Lung (tissue), 12 donors: ENCODE measurements around the gene HYCC2. TPM values are rescaled to one million over a fixed set of nuclear protein-coding genes. Genes with fewer than 3 reads are reported as not detected.
"Not testable (repeated sequence)": the region's sequence is repeated elsewhere in the genome, so short reads cannot be mapped to it uniquely, and the experiment has no call there.

Experiments used
- ATAC-seq: fragments of 200-7000 bp; cut with Tn5 transposase; one replicate; pipeline ENCODE4 v1.9.1; 2020; ENCODE audit warnings: moderate number of reproducible peaks; ENCODE audit not compliant: insufficient read depth, low FRiP score
- DNase-seq, 3 donors: peaks; one replicate each; pipeline ENCODE4 v3.0.0-alpha.2; 2013 to 2017
- H3K27ac ChIP-seq, 2 donors: one replicate each; pipeline ENCODE4 v1.5.1; 2013; ENCODE audit warnings: mild to moderate bottlenecking in 2 of 2, moderate library complexity in 2 of 2, control low read depth in 1 of 2, inconsistent platforms in 1 of 2, low read depth in 1 of 2, low read length in 1 of 2
- H3K27me3 ChIP-seq, 3 donors: one replicate each; pipeline ENCODE4 v1.5.1; 2013; ENCODE audit warnings: low read length in 2 of 3; ENCODE audit not compliant: control insufficient read depth in 3 of 3, insufficient read depth in 3 of 3
- H3K36me3 ChIP-seq, 4 donors: one replicate each; pipeline ENCODE4 v1.5.1; 2013; ENCODE audit warnings: low read length in 4 of 4, mild to moderate bottlenecking in 1 of 4, moderate library complexity in 1 of 4; ENCODE audit not compliant: control insufficient read depth in 4 of 4, insufficient read depth in 4 of 4
- H3K4me1 ChIP-seq, 5 donors: one replicate each; pipeline ENCODE4 v1.5.1; 2013; ENCODE audit warnings: low read length in 5 of 5, mild to moderate bottlenecking in 2 of 5, moderate library complexity in 1 of 5; ENCODE audit not compliant: control insufficient read depth in 5 of 5, insufficient read depth in 5 of 5
- H3K4me3 ChIP-seq: one replicate; pipeline ENCODE4 v1.5.1; 2013; ENCODE audit warnings: mild to moderate bottlenecking, control low read depth, moderate library complexity
- H3K9ac ChIP-seq, 2 donors: one replicate each; pipeline ENCODE4 v1.5.1; 2013; ENCODE audit warnings: low read length in 2 of 2, control low read depth in 1 of 2; ENCODE audit not compliant: insufficient read depth in 1 of 2
- H3K9me3 ChIP-seq, 4 donors: one replicate each; pipeline ENCODE4 v1.5.1; 2013; ENCODE audit warnings: low read length in 3 of 4, mild to moderate bottlenecking in 1 of 4, moderate library complexity in 1 of 4; ENCODE audit not compliant: control insufficient read depth in 4 of 4, insufficient read depth in 3 of 4
- CTCF ChIP-seq: IDR thresholded peaks from 2 replicates; pipeline ENCODE4 v1.5.1; 2012; ENCODE audit warnings: mild to moderate bottlenecking; ENCODE audit errors: control extremely low read depth, extremely low read depth
- WGBS, 2 donors: extraction: QIAGEN DNeasy Blood & Tissue Kit; methylation state at CpG; one replicate each; pipeline ENCODE4 v1.1.7; 2013; 5-methylcytosine and 5-hydroxymethylcytosine counted together
- polyA plus RNA-seq, 2 donors: library from polyadenylated mRNA; stranded (reverse); fragments of 200-250 nt; gene quantifications; one replicate each; pipeline ENCODE4 v1.2.1, GENCODE V29; 2013
- total RNA-seq, 2 donors: library from RNA; depleted of rRNA in 1 of 2; stranded (reverse); fragments of >200 nt in 1 of 2; gene quantifications; one replicate each; pipeline ENCODE4 v1.2.1, GENCODE V29; 2014 to 2021
- donor health status: control.
- donor health status: control.
- donor health status: Bipolar disorder and iron deficiency.
- donor health status: healthy.
- donor health status: DM: yes; HTN: yes; CAD: no.

HYCC2 gene
- total and polyA plus RNA-seq, 4 donors, result 5.7 to 36.4 (median 16.0) TPM

GRCh38 chr2:201040867-201041628, 30.4 kb downstream of the HYCC2 start:
- Histone ChIP-seq H3K4me1 (peaks cover 0 to 3% (median 0%) of the 10 kb centered on the region in 5 donors), H3K27ac (no peak overlapping the region), H3K9ac (no peak overlapping the region), H3K36me3 (peaks cover 0 to 2% (median 0%) of the 10 kb centered on the region in 4 donors), H3K4me3 (no peak overlapping the region), H3K9me3 (no peaks in the 10 kb centered on the region), H3K27me3 (peaks cover 0 to 4% (median 0%) of the 10 kb centered on the region in 3 donors)
- WGBS, 2 donors, result 63 to 73% methylated on average over 4 of the region's 4 CpGs
- DNase-seq, result peak in 1 of 3 donors; percentile 5
- no peak for TF ChIP-seq CTCF
- ATAC-seq, result no peak

- no peak overlapping the region for H3K27ac ChIP-seq
- TF ChIP-seq CTCF, result no peak
- no peaks in the 10 kb centered on the region for H3K9me3 ChIP-seq
- ATAC-seq, result no peak
- no peak overlapping the region for H3K9ac ChIP-seq
- no peaks in the 10 kb centered on the region for H3K27me3 ChIP-seq
- 94 to 96% methylated on average over 2 of the region's 2 CpGs for WGBS, 2 donors
- peaks cover 0 to 3% (median 0%) of the 10 kb centered on the region in 5 donors for H3K4me1 ChIP-seq
- no peaks in the 10 kb centered on the region for H3K36me3 ChIP-seq
- no peak overlapping the region for H3K4me3 ChIP-seq
- DNase-seq, result no peak
Measured at GRCh38 chr2:201038855-201039254, 32.6 kb downstream of the HYCC2 start.

GRCh38 chr2:201038361-201038760, 33.1 kb downstream of the HYCC2 start:
- not testable (repeated sequence) for H3K27ac ChIP-seq, H3K9ac ChIP-seq, H3K36me3 ChIP-seq, ATAC-seq, H3K27me3 ChIP-seq, H3K4me3 ChIP-seq, DNase-seq, H3K9me3 ChIP-seq, H3K4me1 ChIP-seq
- 97 to 99% methylated on average over 4 of the region's 4 CpGs for WGBS, 2 donors

- not testable (repeated sequence) for H3K4me1 ChIP-seq, DNase-seq, H3K9ac ChIP-seq, ATAC-seq, H3K4me3 ChIP-seq, H3K27ac ChIP-seq, H3K27me3 ChIP-seq, H3K36me3 ChIP-seq, H3K9me3 ChIP-seq
- 100% methylated on average over 1 of the region's 2 CpGs for WGBS, 2 donors
Measured at GRCh38 chr2:201034355-201034754, 37.1 kb downstream of the HYCC2 start.
